ENCODE measurements around the gene RSRC2.

GRCh38 chr12:122545855-122546254 lies 19.1 kb upstream of the RSRC2 start:
- TF ChIP-seq SIN3A (IDR thresholded peaks at IDR 0.05; ENCODE audit: low read depth) (no peak), CTCF (IDR thresholded peaks at IDR 0.05 in 2 of 3, conservative IDR thresholded peaks at IDR 0.05 in 1 of 3; ENCODE audit: borderline replicate concordance in 1 of 3, insufficient read depth in 1 of 3, low read depth in 2 of 3, low read length in 2 of 3) (no peak), POLR2A (IDR thresholded peaks at IDR 0.05; ENCODE audit: borderline replicate concordance, extremely low read depth, insufficient read depth, insufficient read length) (no peak), CEBPB (IDR thresholded peaks at IDR 0.05; ENCODE audit: low read depth) (no peak), MAX (IDR thresholded peaks at IDR 0.05) (no peak), EZH2phosphoT487 (IDR thresholded peaks at IDR 0.05; ENCODE audit: borderline replicate concordance) (no peak)
